T-helper 9 cell (primary cell): ENCODE results near the gene STMND1.

ENCODE experiments used
- DNase-seq: peaks from one replicate; pipeline ENCODE4 v3.0.0-alpha.2; 2020

STMND1 gene

GRCh38 chr6:17167327-17167979 lies 65.6 kb downstream of the STMND1 start:
- no peak for DNase-seq

GRCh38 chr6:17169291-17169690 lies 67.4 kb downstream of the STMND1 start:
- DNase-seq: no peak

- DNase-seq: no peak
Measured at GRCh38 chr6:17169711-17170110, 67.9 kb downstream of the STMND1 start.

GRCh38 chr6:17172836-17173470 lies 71.1 kb downstream of the STMND1 start:
- no peak for DNase-seq

GRCh38 chr6:17178326-17178725 lies 76.5 kb downstream of the STMND1 start:
- no peak for DNase-seq

- DNase-seq: no peak
Measured at GRCh38 chr6:17178754-17179529, 77.1 kb downstream of the STMND1 start.

- DNase-seq: no peak
Measured at GRCh38 chr6:17179530-17180073, 77.8 kb downstream of the STMND1 start.
